Measurements from ENCODE around the gene PPM1H. TPM values are rescaled to one million over a fixed set of nuclear protein-coding genes. Genes with fewer than 3 reads are reported as not detected.

Gene PPM1H
- total and polyA plus RNA-seq, 10 of the 15 experiments (the other 5 are each of a cell fraction or from before 2014, with no cell fraction given): 0.11 to 0.83 (median 0.49) TPM

DNA sequence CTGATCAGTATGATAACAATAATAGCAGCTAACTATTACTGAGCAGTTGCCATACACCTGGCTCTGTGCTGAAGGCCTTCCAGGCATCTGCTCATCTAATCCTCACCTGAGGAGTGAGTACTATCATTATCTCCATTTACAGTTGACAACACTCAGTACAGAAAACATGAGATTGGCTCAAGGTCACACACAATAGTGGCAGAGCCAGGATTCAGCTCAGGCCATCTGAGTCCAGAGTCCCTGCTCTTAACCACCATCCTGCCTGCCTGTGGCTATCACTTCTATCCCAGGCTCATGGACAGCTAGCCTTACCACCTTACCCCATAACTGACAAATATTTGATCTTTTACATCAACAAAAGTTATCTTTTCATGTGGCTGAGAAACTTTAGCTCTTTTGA, 155.5 kb downstream of the PPM1H start:
- ChIA-PET SMC1A (ENCODE audit: uncharacterized antibody, unreplicated experiment) (interaction anchor here (1.0 to 2.8 kb wide), 9 partner anchors 9 to 138 kb away, joined by 3 to 9 read pairs (median 5); no protein-coding TSS in a partner anchor), RAD21 (ENCODE audit: unreplicated experiment) (interaction anchor here (0.7 kb wide), 1 partner anchor 15 kb away, joined by 3 read pairs; no protein-coding TSS in a partner anchor), CTCF (interaction anchor here (0.6 to 8.0 kb wide), 5 partner anchors 12 to 341 kb away, joined by 3 to 79 read pairs (median 3); no protein-coding TSS in a partner anchor), POLR2A (no interaction called here)
- Histone ChIP-seq H3K9me3 (replicated peaks; ENCODE audit: control insufficient read depth, insufficient read depth, low read length) (no peaks in the 10 kb centered on the region), H3K36me3 (ENCODE audit: control insufficient read depth in 2 of 2, insufficient read depth in 2 of 2, low read length in 1 of 2) (no peaks in the 10 kb centered on the region), H3K4me1 (ENCODE audit: control insufficient read depth, insufficient read depth, low read length) (no peaks in the 10 kb centered on the region; the same call in 1 of the 2 replicates), H2AFZ (ENCODE audit: control insufficient read depth, low read depth, low read length) (no peak overlapping the region), H4K20me1 (ENCODE audit: control insufficient read depth, insufficient read depth) (no peaks in the 10 kb centered on the region), H3K79me2 (ENCODE audit: control insufficient read depth, insufficient read depth, low read length) (no peaks in the 10 kb centered on the region), H3K9ac (ENCODE audit: control insufficient read depth, insufficient read depth, low read length) (no peak overlapping the region), H3K4me2 (ENCODE audit: control insufficient read depth, insufficient read depth) (no peak overlapping the region), H3K27me3 (replicated peaks in 1 of 2; ENCODE audit: control insufficient read depth in 2 of 2, insufficient read depth in 2 of 2, low read length in 1 of 2) (no peaks in the 10 kb centered on the region), H3K27ac (ENCODE audit: control insufficient read depth, insufficient read depth) (no peak overlapping the region), H3K4me3 (no peak overlapping the region)
- ATAC-seq (no peak), FAIRE-seq (no peak), DNase-seq (ENCODE audit: low read depth, low spot score) (no peak)
- no peak for TF ChIP-seq IKZF2 (IDR thresholded peaks at IDR 0.05)
- TF ChIP-seq WRNIP1 (IDR thresholded peaks at IDR 0.05; ENCODE audit: borderline replicate concordance, low read depth, low read length): no peak
- TF ChIP-seq SP1 (IDR thresholded peaks at IDR 0.05; ENCODE audit: low read depth, low read length): no peak
- TF ChIP-seq, protein P1, sequence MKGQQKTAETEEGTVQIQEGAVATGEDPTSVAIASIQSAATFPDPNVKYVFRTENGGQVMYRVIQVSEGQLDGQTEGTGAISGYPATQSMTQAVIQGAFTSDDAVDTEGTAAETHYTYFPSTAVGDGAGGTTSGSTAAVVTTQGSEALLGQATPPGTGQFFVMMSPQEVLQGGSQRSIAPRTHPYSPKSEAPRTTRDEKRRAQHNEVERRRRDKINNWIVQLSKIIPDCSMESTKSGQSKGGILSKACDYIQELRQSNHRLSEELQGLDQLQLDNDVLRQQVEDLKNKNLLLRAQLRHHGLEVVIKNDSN (IDR thresholded peaks at IDR 0.05; ENCODE audit: borderline replicate concordance, extremely low read length, insufficient read depth, low read depth, low read length): no peak
- no peak for TF ChIP-seq BACH1 (IDR thresholded peaks at IDR 0.05; ENCODE audit: borderline replicate concordance)
- TF ChIP-seq BCL11A (IDR thresholded peaks at IDR 0.05; ENCODE audit: low read depth, low read length): no peak
- no peak for TF ChIP-seq POU2F2 (IDR thresholded peaks at IDR 0.05; ENCODE audit: borderline replicate concordance, low read depth, low read length)
- TF ChIP-seq, protein P2, sequence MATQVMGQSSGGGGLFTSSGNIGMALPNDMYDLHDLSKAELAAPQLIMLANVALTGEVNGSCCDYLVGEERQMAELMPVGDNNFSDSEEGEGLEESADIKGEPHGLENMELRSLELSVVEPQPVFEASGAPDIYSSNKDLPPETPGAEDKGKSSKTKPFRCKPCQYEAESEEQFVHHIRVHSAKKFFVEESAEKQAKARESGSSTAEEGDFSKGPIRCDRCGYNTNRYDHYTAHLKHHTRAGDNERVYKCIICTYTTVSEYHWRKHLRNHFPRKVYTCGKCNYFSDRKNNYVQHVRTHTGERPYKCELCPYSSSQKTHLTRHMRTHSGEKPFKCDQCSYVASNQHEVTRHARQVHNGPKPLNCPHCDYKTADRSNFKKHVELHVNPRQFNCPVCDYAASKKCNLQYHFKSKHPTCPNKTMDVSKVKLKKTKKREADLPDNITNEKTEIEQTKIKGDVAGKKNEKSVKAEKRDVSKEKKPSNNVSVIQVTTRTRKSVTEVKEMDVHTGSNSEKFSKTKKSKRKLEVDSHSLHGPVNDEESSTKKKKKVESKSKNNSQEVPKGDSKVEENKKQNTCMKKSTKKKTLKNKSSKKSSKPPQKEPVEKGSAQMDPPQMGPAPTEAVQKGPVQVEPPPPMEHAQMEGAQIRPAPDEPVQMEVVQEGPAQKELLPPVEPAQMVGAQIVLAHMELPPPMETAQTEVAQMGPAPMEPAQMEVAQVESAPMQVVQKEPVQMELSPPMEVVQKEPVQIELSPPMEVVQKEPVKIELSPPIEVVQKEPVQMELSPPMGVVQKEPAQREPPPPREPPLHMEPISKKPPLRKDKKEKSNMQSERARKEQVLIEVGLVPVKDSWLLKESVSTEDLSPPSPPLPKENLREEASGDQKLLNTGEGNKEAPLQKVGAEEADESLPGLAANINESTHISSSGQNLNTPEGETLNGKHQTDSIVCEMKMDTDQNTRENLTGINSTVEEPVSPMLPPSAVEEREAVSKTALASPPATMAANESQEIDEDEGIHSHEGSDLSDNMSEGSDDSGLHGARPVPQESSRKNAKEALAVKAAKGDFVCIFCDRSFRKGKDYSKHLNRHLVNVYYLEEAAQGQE (IDR thresholded peaks at IDR 0.05; ENCODE audit: low read depth, low read length): no peak
- no peak for TF ChIP-seq DPF2 (IDR thresholded peaks at IDR 0.05)
- TF ChIP-seq, protein P3, sequence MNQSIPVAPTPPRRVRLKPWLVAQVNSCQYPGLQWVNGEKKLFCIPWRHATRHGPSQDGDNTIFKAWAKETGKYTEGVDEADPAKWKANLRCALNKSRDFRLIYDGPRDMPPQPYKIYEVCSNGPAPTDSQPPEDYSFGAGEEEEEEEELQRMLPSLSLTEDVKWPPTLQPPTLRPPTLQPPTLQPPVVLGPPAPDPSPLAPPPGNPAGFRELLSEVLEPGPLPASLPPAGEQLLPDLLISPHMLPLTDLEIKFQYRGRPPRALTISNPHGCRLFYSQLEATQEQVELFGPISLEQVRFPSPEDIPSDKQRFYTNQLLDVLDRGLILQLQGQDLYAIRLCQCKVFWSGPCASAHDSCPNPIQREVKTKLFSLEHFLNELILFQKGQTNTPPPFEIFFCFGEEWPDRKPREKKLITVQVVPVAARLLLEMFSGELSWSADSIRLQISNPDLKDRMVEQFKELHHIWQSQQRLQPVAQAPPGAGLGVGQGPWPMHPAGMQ (IDR thresholded peaks at IDR 0.05; ENCODE audit: borderline replicate concordance): no peak
- TF ChIP-seq NFIC (IDR thresholded peaks at IDR 0.05; ENCODE audit: low read depth, low read length): no peak
- TF ChIP-seq, protein P4, sequence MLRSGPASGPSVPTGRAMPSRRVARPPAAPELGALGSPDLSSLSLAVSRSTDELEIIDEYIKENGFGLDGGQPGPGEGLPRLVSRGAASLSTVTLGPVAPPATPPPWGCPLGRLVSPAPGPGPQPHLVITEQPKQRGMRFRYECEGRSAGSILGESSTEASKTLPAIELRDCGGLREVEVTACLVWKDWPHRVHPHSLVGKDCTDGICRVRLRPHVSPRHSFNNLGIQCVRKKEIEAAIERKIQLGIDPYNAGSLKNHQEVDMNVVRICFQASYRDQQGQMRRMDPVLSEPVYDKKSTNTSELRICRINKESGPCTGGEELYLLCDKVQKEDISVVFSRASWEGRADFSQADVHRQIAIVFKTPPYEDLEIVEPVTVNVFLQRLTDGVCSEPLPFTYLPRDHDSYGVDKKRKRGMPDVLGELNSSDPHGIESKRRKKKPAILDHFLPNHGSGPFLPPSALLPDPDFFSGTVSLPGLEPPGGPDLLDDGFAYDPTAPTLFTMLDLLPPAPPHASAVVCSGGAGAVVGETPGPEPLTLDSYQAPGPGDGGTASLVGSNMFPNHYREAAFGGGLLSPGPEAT (IDR thresholded peaks at IDR 0.05; ENCODE audit: low read depth): no peak
- intact Hi-C loops (cut with micrococcal nuclease; ENCODE audit: unreplicated experiment): no loop called here
- in situ Hi-C loops (cut with MboI): no loop called here
- no TSS peak for BruUV-seq (replicated peaks)

All from GM12878 (cell line).